SU-DHL-6 (cell line): ENCODE data around the gene CCDC120.

Experiments used
- H2AFZ ChIP-seq: fragments of 200-600 bp; sonication (generic); 2 replicates; pipeline ENCODE4 v1.6.1; 2014; ENCODE audit warnings: low read depth, mild to moderate bottlenecking, moderate library complexity, mixed read lengths, antibody characterized with exemption, low read length; ENCODE audit not compliant: severe bottlenecking
- H3F3A ChIP-seq: fragments of 200-600 bp; shearing (Covaris generic); 2 replicates; pipeline ENCODE4 v1.6.0; 2016; ENCODE audit warnings: antibody characterized with exemption, mild to moderate bottlenecking; ENCODE audit not compliant: insufficient read depth
- H3K27ac ChIP-seq: fragments of 200-600 bp; sonication (generic); 2 replicates; pipeline ENCODE4 v1.5.1; 2016; ENCODE audit warnings: low read depth, mild to moderate bottlenecking, low read length, moderate library complexity, mixed read lengths
- H3K27me3 ChIP-seq: fragments of 200-600 bp; sonication (generic), shearing (Covaris generic); 2 replicates; pipeline ENCODE4 v1.6.0; 2014; ENCODE audit warnings: mild to moderate bottlenecking, low read length
- H3K36me3 ChIP-seq: fragments of 200-600 bp; sonication (generic); 2 replicates; pipeline ENCODE4 v1.6.1; 2014; ENCODE audit warnings: mild to moderate bottlenecking, low read length, mixed read lengths
- H3K4me2 ChIP-seq: fragments of 300-600, 200-600 bp; shearing (Covaris generic), sonication (generic); 2 replicates; pipeline ENCODE4 v1.6.0; 2014; ENCODE audit warnings: low read length, low read depth, mild to moderate bottlenecking; ENCODE audit not compliant: poor library complexity, severe bottlenecking
- H3K4me3 ChIP-seq: fragments of 200-600 bp; sonication (generic); 2 replicates; pipeline ENCODE4 v1.5.1; 2014; ENCODE audit warnings: antibody characterized with exemption, low read length, mild to moderate bottlenecking, mixed read lengths; ENCODE audit not compliant: insufficient read depth, poor library complexity, severe bottlenecking
- H3K79me2 ChIP-seq: fragments of 200-600 bp; sonication (generic); 2 replicates; pipeline ENCODE4 v1.6.1; 2014; ENCODE audit warnings: mild to moderate bottlenecking, low read length, moderate library complexity; ENCODE audit not compliant: insufficient read depth
- H3K9ac ChIP-seq: fragments of 200-600 bp; sonication (generic); 2 replicates; pipeline ENCODE4 v1.7.0; 2014; ENCODE audit warnings: mild to moderate bottlenecking, low read length
- H3K9me2 ChIP-seq: fragments of 200-600 bp; sonication (generic); replicated peaks from 2 replicates; pipeline ENCODE4 v1.6.1; 2014; ENCODE audit warnings: low read length; ENCODE audit not compliant: insufficient read depth
- H3K9me3 ChIP-seq: fragments of 200-600 bp; sonication (generic); 2 replicates; pipeline ENCODE4 v1.6.1; 2014; ENCODE audit warnings: low read length, mixed read lengths; ENCODE audit not compliant: insufficient read depth
- H4K20me1 ChIP-seq: fragments of 200-600 bp; sonication (generic); 2 replicates; pipeline ENCODE4 v1.6.1; 2014; ENCODE audit warnings: low read depth, mild to moderate bottlenecking, antibody characterized with exemption, low read length, moderate library complexity, mixed read lengths
- EZH2phosphoT487 ChIP-seq: fragments of 200-600 bp; sonication (generic), shearing (Covaris generic); conservative IDR thresholded peaks from 2 replicates; pipeline ENCODE4 v1.6.1; 2018; ENCODE audit warnings: mild to moderate bottlenecking, antibody characterized with exemption, low read length, moderate library complexity, mixed read lengths
- TF ChIP-seq, protein P1 (sequence below): fragments of 200-600 bp; sonication (generic); IDR thresholded peaks from one replicate; pipeline ENCODE4 v1.5.1; 2017; ENCODE audit warnings: antibody characterized with exemption, mild to moderate bottlenecking, low read length, moderate library complexity; ENCODE audit not compliant: insufficient read depth, poor library complexity, severe bottlenecking

The CCDC120 gene

DNA sequence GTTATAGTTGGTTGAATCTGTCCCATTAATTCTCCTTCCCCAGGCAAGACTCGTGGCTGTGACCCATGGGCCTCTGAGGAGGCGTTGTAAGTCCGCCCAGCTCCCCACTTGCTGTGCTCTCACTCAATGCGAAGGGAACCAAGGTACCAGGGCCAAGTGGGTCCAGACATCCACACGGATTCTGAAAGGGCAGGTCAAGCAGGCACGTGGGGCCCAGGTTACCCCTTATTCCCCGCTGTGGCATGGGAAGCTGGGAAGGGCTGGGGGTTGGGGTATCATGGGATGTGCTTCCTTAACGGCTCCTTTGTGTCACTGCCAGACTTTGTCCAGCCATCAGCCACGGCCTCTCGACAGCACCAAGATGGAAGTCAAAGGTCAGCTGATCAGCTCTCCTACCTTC lies 3.1 kb downstream of the CCDC120 start:
- TF ChIP-seq, protein P1, sequence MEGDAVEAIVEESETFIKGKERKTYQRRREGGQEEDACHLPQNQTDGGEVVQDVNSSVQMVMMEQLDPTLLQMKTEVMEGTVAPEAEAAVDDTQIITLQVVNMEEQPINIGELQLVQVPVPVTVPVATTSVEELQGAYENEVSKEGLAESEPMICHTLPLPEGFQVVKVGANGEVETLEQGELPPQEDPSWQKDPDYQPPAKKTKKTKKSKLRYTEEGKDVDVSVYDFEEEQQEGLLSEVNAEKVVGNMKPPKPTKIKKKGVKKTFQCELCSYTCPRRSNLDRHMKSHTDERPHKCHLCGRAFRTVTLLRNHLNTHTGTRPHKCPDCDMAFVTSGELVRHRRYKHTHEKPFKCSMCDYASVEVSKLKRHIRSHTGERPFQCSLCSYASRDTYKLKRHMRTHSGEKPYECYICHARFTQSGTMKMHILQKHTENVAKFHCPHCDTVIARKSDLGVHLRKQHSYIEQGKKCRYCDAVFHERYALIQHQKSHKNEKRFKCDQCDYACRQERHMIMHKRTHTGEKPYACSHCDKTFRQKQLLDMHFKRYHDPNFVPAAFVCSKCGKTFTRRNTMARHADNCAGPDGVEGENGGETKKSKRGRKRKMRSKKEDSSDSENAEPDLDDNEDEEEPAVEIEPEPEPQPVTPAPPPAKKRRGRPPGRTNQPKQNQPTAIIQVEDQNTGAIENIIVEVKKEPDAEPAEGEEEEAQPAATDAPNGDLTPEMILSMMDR, result no peak
- no peak for TF ChIP-seq EZH2phosphoT487
- no peaks in the 10 kb centered on the region; the same call in 1 of the 2 replicates for H3F3A ChIP-seq
- H3K27me3 ChIP-seq, result no peaks in the 10 kb centered on the region
- H3K27ac ChIP-seq, result no peak overlapping the region
- H4K20me1 ChIP-seq, result no peaks in the 10 kb centered on the region
- H3K4me3 ChIP-seq, result no peak overlapping the region
- no peak overlapping the region for H3K9ac ChIP-seq
- no peak overlapping the region for H2AFZ ChIP-seq
- no peaks in the 10 kb centered on the region for H3K36me3 ChIP-seq
- H3K9me2 ChIP-seq, result no peaks in the 10 kb centered on the region
- H3K9me3 ChIP-seq, result no peaks in the 10 kb centered on the region
- H3K79me2 ChIP-seq, result no peaks in the 10 kb centered on the region
- no peak overlapping the region for H3K4me2 ChIP-seq

DNA sequence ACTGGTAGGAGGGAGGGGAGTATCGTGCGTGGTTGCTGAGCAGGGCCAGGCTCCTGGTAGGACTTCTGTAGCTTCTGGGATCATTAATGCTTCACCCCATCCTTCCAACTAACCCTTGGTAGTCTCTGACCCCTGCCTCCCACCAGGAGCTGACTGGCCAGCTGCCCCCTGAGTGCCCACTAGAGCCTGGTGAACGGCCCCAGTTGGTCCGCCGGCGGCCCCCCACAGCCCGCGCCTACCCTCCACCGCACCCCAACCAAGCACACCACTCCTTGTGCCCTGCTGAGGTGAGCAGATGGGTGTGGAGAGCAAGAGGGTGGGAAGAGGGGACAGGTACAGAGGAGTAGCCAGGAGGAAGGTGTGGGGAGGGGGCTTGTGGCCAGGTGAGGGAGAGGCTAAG lies 4.9 kb downstream of the CCDC120 start:
- H2AFZ ChIP-seq, result no peak overlapping the region
- H3K36me3 ChIP-seq, result no peaks in the 10 kb centered on the region
- H3K4me3 ChIP-seq, result no peak overlapping the region
- H3K4me2 ChIP-seq, result no peak overlapping the region
- no peaks in the 10 kb centered on the region for H3K9me3 ChIP-seq
- no peak overlapping the region for H3K9ac ChIP-seq
- H4K20me1 ChIP-seq, result no peaks in the 10 kb centered on the region
- H3K27ac ChIP-seq, result no peak overlapping the region
- H3K27me3 ChIP-seq, result no peaks in the 10 kb centered on the region
- H3F3A ChIP-seq, result no peaks in the 10 kb centered on the region; the same call in 1 of the 2 replicates
- TF ChIP-seq EZH2phosphoT487, result no peak
- TF ChIP-seq, protein P1, result no peak
- H3K79me2 ChIP-seq, result no peaks in the 10 kb centered on the region
- no peaks in the 10 kb centered on the region for H3K9me2 ChIP-seq

DNA sequence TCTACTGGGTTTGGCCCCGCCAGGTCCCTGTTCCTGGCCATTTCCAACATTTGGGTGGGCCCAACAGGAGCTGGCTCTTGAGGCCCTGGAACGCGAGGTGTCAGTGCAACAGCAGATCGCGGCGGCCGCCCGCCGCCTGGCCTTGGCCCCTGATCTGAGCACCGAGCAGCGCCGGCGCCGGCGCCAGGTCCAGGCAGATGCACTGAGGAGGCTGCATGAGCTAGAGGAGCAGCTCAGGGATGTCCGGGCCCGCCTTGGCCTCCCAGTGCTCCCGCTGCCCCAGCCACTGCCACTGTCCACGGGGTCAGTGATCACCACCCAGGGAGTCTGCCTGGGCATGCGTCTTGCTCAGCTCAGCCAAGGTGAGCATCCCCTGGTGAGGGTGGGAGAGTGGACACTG lies 5.5 kb downstream of the CCDC120 start:
- Histone ChIP-seq H3K9ac (no peak overlapping the region), H3K4me3 (no peak overlapping the region), H3K36me3 (no peaks in the 10 kb centered on the region), H3K27ac (no peak overlapping the region), H3K9me3 (no peaks in the 10 kb centered on the region), H3K4me2 (no peak overlapping the region), H3K79me2 (no peaks in the 10 kb centered on the region), H4K20me1 (no peaks in the 10 kb centered on the region), H2AFZ (no peak overlapping the region), H3F3A (no peaks in the 10 kb centered on the region; the same call in 1 of the 2 replicates), H3K9me2 (no peaks in the 10 kb centered on the region), H3K27me3 (no peaks in the 10 kb centered on the region)
- TF ChIP-seq, protein P1, result no peak
- no peak for TF ChIP-seq EZH2phosphoT487

DNA sequence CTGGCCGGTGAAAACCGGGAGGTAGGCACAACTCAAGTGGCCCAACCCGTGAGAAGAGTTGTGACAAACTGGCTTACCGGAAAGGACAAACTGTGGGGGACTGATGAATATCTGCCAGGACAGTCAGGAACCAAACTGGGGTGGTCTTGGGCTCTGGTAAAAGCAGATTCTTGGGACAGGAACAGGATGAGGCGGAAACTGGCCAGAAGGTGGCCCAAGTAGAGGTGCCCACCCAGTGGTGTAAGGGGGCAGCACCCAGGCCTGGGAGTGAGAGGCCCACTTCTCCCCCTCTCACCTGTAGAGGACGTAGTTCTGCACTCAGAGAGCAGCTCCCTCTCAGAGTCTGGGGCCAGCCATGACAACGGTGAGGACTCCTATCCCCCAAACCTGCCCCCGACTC lies 5.9 kb downstream of the CCDC120 start:
- H3K9ac ChIP-seq, result no peak overlapping the region
- H3K9me3 ChIP-seq, result no peaks in the 10 kb centered on the region
- H3F3A ChIP-seq, result no peaks in the 10 kb centered on the region; the same call in 1 of the 2 replicates
- no peak overlapping the region for H3K27ac ChIP-seq
- no peak overlapping the region for H2AFZ ChIP-seq
- TF ChIP-seq, protein P1, result no peak
- no peak for TF ChIP-seq EZH2phosphoT487
- no peaks in the 10 kb centered on the region for H4K20me1 ChIP-seq
- H3K4me3 ChIP-seq, result no peak overlapping the region
- H3K27me3 ChIP-seq, result no peaks in the 10 kb centered on the region
- no peaks in the 10 kb centered on the region for H3K9me2 ChIP-seq
- H3K79me2 ChIP-seq, result no peaks in the 10 kb centered on the region
- H3K36me3 ChIP-seq, result no peaks in the 10 kb centered on the region
- H3K4me2 ChIP-seq, result no peak overlapping the region
